ENCODE measurements around the gene PAK2. TPM values are rescaled to one million over a fixed set of nuclear protein-coding genes. Genes with fewer than 3 reads are reported as not detected.
A peak's percentile ranks its signal among the peaks of the same experiment; 100 is the strongest.
"Not testable (repeated sequence)": the region's sequence is repeated elsewhere in the genome, so short reads cannot be mapped to it uniquely, and the experiment has no call there.

The PAK2 gene
- total RNA-seq, 2 experiments from 2014 or later: 36.2 to 41.7 TPM

DNA sequence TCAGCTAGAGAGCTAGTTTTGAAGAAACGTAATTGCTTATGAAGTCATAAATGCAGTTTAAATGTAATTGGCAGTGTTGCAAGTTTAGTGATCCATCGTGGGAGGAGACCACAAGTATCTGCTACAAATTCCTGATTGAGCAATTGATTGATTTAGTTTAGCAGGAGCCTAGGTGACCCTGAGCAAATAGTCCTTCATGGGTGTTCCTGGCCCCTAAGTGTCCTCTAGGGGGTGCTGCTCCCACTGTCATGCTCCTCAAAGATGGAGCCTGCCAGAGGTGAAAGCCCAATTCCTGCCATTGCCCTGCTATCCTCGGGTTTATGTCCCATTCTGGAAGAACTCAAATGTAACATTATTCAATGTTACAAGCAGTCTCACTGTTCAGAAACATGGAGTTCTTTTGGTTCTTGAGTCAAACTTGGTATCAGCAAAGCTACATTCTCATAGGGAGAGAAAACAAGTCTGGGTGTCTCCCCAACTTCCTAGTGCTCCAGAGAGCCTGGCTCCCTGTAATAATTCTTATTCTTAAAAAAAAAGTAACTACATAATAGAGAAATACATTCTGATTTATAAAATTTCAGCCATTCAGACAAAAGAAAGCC, 98.3 kb downstream of the PAK2 start:
- Mint-ChIP-seq H3K27ac (peak overlapping the region; percentile 8), H3K9me3 (no peaks in the 10 kb centered on the region), H3K4me1 (ENCODE audit: low read depth) (no peaks in the 10 kb centered on the region), H3K36me3 (ENCODE audit: low read depth) (no peaks in the 10 kb centered on the region), H3K27me3 (no peaks in the 10 kb centered on the region), H3K4me3 (no peak overlapping the region)
- H3K27me3 ChIP-seq (ENCODE audit: control insufficient read depth in 1 of 2, insufficient read depth in 2 of 2, low read length in 2 of 2): no peaks in the 10 kb centered on the region
- H3K36me3 ChIP-seq (ENCODE audit: insufficient read depth, low read length): no peaks in the 10 kb centered on the region
- TF ChIP-seq, protein P1, sequence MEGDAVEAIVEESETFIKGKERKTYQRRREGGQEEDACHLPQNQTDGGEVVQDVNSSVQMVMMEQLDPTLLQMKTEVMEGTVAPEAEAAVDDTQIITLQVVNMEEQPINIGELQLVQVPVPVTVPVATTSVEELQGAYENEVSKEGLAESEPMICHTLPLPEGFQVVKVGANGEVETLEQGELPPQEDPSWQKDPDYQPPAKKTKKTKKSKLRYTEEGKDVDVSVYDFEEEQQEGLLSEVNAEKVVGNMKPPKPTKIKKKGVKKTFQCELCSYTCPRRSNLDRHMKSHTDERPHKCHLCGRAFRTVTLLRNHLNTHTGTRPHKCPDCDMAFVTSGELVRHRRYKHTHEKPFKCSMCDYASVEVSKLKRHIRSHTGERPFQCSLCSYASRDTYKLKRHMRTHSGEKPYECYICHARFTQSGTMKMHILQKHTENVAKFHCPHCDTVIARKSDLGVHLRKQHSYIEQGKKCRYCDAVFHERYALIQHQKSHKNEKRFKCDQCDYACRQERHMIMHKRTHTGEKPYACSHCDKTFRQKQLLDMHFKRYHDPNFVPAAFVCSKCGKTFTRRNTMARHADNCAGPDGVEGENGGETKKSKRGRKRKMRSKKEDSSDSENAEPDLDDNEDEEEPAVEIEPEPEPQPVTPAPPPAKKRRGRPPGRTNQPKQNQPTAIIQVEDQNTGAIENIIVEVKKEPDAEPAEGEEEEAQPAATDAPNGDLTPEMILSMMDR (IDR thresholded peaks at IDR 0.05): peak; percentile 76
- intact Hi-C loops (cut with DNase I, micrococcal nuclease): loop anchor here (1.0 to 5.0 kb wide), 3 partner anchors 132 to 349 kb away; no protein-coding TSS in a partner anchor
- ChIA-PET POLR2A (no interaction called here), CTCF (interaction anchor here (0.7 to 3.7 kb wide), 7 partner anchors 17 to 229 kb away, joined by 3 to 14 read pairs (median 5); partner anchors contain the start of genes NCBP2 and SENP5)
- no peaks in the 10 kb centered on the region for H3K4me1 ChIP-seq (ENCODE audit: insufficient read depth, low read length)
- no peak overlapping the region for H3K27ac ChIP-seq (ENCODE audit: low read depth in 1 of 2, low read length in 2 of 2)
- DNase-seq (peak; percentile 54 to 87 (median 68)), ATAC-seq (ENCODE audit: poor library complexity) (peak; percentile 95)
- no peak overlapping the region for H3K4me3 ChIP-seq (ENCODE audit: low read length)
- H3K9me3 ChIP-seq (ENCODE audit: control insufficient read depth in 1 of 2, insufficient read depth in 1 of 2, low read length in 2 of 2): no peaks in the 10 kb centered on the region

DNA sequence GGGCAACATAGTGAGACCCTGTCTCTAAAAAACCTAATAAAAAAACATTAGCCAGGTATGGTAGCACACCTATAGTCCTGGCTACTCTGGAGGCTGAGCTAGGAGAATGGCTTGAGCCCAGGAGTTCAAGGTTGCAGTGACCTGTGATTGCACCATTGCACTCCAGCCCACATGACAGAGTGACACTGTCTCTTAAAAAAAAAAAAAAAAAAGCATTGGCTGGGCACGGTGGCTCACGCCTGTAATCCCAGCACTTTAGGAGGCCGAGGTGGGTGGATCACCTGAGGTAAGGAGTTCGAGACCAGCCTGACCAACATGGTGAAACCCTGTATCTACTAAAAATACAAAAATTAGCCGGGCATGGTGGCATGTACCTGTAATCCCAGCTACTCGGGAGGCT, 99.7 kb downstream of the PAK2 start:
- POLR2A ChIA-PET, CTCF ChIA-PET: not testable (repeated sequence)

DNA sequence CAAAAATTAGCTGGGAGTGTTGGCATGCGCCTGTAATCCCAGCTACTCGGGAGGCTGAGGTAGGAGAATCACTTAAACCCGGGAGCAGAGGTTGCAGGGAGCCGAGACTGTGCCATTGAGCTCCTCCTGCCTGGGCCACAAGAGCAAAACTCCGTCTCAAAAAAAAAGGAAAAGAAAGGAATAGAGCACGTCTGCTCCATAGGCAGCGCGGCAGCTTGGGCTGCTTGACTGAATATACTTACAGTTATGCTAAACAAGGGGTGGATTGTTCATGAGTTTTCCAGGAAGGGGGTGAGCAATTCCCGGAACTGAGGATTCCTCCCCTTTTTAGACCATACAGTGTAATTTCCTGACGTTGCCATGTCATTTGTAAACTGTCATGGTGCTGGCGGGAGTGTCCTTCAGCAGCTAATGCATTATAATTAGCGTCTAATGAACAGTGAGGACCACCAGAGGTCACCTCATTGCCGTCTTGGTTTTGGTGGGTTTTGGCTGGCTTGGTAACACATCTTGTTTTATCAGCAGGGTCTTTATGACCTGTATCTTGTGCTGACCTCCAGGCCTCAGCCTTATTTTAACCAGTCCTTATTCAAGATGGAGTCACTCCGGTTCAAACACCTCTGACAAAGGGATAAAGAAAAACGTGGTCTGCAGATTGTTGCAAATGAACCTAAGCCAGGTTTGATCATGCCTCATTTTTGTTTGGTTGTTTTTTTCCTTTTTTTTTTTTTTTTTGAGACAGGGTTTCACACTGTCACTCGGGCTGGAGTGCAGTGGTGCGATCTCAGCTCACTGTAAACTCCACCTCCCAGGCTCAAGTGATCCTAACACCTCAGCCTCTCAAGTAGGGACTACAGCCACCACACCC, 103.1 kb downstream of the PAK2 start:
- Mint-ChIP-seq H3K4me1 (ENCODE audit: low read depth) (no peaks in the 10 kb centered on the region), H3K27me3 (no peaks in the 10 kb centered on the region), H3K27ac (no peak overlapping the region), H3K4me3 (no peak overlapping the region), H3K36me3 (ENCODE audit: low read depth) (no peaks in the 10 kb centered on the region), H3K9me3 (no peaks in the 10 kb centered on the region)
- ChIA-PET CTCF (no interaction called here), POLR2A (interaction anchor here (1.3 kb wide), 1 partner anchor 100 kb away, joined by 3 read pairs; the partner anchor contains the start of gene NCBP2)
- TF ChIP-seq, protein P1 (IDR thresholded peaks at IDR 0.05): no peak
- Histone ChIP-seq H3K4me1 (ENCODE audit: insufficient read depth, low read length) (no peaks in the 10 kb centered on the region), H3K4me3 (ENCODE audit: low read length) (no peak overlapping the region), H3K36me3 (ENCODE audit: insufficient read depth, low read length) (no peaks in the 10 kb centered on the region), H3K9me3 (ENCODE audit: control insufficient read depth in 1 of 2, insufficient read depth in 1 of 2, low read length in 2 of 2) (no peaks in the 10 kb centered on the region), H3K27me3 (ENCODE audit: control insufficient read depth in 1 of 2, insufficient read depth in 2 of 2, low read length in 2 of 2) (no peaks in the 10 kb centered on the region), H3K27ac (ENCODE audit: low read depth in 1 of 2, low read length in 2 of 2) (no peak overlapping the region)
- intact Hi-C loops (cut with DNase I, micrococcal nuclease): no loop called here
- ATAC-seq (ENCODE audit: poor library complexity) (no peak), DNase-seq (no peak)

More for the DNA sequence above, 99.7 kb downstream of the PAK2 start:
- ATAC-seq (ENCODE audit: poor library complexity); H3K36me3 ChIP-seq (ENCODE audit: insufficient read depth, low read length); H3K27me3 Mint-ChIP-seq; H3K9me3 ChIP-seq (ENCODE audit: control insufficient read depth in 1 of 2, insufficient read depth in 1 of 2, low read length in 2 of 2); H3K27me3 ChIP-seq (ENCODE audit: control insufficient read depth in 1 of 2, insufficient read depth in 2 of 2, low read length in 2 of 2); H3K4me3 Mint-ChIP-seq; H3K9me3 Mint-ChIP-seq; H3K27ac ChIP-seq (ENCODE audit: low read depth in 1 of 2, low read length in 2 of 2); H3K36me3 Mint-ChIP-seq (ENCODE audit: low read depth); H3K4me1 ChIP-seq (ENCODE audit: insufficient read depth, low read length); DNase-seq; H3K4me3 ChIP-seq (ENCODE audit: low read length); H3K27ac Mint-ChIP-seq; H3K4me1 Mint-ChIP-seq (ENCODE audit: low read depth): not testable (repeated sequence)
- intact Hi-C loops (cut with DNase I, micrococcal nuclease): loop anchor here (2.0 to 5.0 kb wide), 2 partner anchors 347 to 348 kb away; no protein-coding TSS in a partner anchor

Data from CD4-positive, alpha-beta T cell (primary cell).